Right atrium auricular region (tissue), 2 donors: ENCODE measurements around the gene PPP1R13B. TPM values are rescaled to one million over a fixed set of nuclear protein-coding genes. Genes with fewer than 3 reads are reported as not detected.
"Not testable (repeated sequence)": the region's sequence is repeated elsewhere in the genome, so short reads cannot be mapped to it uniquely, and the experiment has no call there.

Experiments used
- DNase-seq: peaks from one replicate; pipeline ENCODE4 v3.0.0-alpha.2; 2019; ENCODE audit warnings: low spot score
- H3K27ac ChIP-seq, 2 donors: fragments of 200-600 bp; sonication (generic); 1 replicate in 1 of 2; 2 replicates in 1 of 2; pipeline ENCODE4 v1.5.1; 2016 to 2019
- H3K27me3 ChIP-seq, 2 donors: fragments of 200-600 bp; sonication (generic); one replicate each; pipeline versions ENCODE4 v1.5.1 to v1.6.0; 2017 to 2019
- H3K36me3 ChIP-seq: fragments of 200-600 bp; sonication (generic); one replicate; pipeline ENCODE4 v1.5.1; 2016
- H3K4me1 ChIP-seq, 2 donors: fragments of 200-600 bp; sonication (generic); one replicate each; pipeline versions ENCODE4 v1.5.1 to v1.6.0; 2017 to 2019
- H3K4me3 ChIP-seq, 2 donors: fragments of 200-600 bp; sonication (generic); 1 replicate in 1 of 2; 2 replicates in 1 of 2; pipeline ENCODE4 v1.5.1; 2017 to 2019; ENCODE audit warnings: mild to moderate bottlenecking in 1 of 2, moderate library complexity in 1 of 2
- H3K9me3 ChIP-seq, 2 donors: fragments of 200-600 bp; sonication (generic); one replicate each; pipeline ENCODE4 v1.5.1; 2019
- total RNA-seq, 2 donors: library from RNA; depleted of rRNA; stranded (reverse); fragments of >200 nt; gene quantifications; one replicate each; pipeline ENCODE4 v1.1.0, GENCODE V29; 2016
- TF ChIP-seq, protein P1 (sequence below), 2 donors: fragments of 200-600 bp; sonication (generic); IDR thresholded peaks; one replicate each; pipeline ENCODE4 v1.5.1; 2019; ENCODE audit warnings: antibody characterized with exemption in 2 of 2

PPP1R13B gene
- total RNA-seq, 2 donors from 2014 or later = 45.7 to 47.8 TPM

DNA sequence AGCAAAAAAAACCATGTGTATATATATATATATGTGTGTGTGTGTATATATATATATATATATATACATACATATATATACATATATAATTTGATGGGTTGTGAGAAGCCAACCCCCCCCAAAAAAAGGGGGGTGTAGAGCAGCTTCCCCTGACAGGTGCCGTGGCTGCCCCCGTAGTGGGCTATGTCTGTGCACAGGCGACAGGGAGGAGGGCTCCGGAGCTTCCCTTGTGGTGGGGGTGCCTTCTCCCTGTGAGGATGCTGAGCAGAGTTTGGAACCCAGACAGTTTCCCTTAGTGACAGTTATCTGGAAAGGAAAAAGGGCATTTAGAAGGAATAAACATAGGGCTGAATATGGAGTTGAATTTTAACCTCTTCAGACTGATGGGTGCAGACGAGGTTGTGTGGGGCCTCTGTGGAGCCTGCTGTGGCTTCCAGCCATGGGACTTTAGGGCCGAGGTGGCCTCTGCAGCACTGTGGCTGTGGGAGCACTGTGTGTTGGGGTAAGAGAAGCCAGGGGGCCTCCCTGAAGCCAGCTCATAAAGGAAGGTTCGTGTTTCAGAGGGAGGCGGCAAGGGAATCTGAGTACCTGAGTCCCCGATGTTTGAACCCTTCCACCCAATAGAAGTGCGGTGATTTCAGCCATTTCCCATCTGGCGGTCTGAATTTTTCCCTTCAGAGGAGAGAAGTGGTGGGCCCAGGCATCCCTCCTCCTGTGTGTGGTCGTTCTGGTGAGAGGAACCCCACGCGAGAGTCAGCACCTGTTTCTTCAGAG is 151.9 kb downstream of the PPP1R13B start:
- Histone ChIP-seq H3K27me3 (no peaks in the 10 kb centered on the region), H3K4me3 (no peak overlapping the region), H3K4me1 (peaks cover 0 to 50% of the 10 kb centered on the region in 2 donors), H3K36me3 (peaks cover 53% of the 10 kb centered on the region), H3K27ac (no peak overlapping the region), H3K9me3 (no peaks in the 10 kb centered on the region)
- TF ChIP-seq, protein P1, sequence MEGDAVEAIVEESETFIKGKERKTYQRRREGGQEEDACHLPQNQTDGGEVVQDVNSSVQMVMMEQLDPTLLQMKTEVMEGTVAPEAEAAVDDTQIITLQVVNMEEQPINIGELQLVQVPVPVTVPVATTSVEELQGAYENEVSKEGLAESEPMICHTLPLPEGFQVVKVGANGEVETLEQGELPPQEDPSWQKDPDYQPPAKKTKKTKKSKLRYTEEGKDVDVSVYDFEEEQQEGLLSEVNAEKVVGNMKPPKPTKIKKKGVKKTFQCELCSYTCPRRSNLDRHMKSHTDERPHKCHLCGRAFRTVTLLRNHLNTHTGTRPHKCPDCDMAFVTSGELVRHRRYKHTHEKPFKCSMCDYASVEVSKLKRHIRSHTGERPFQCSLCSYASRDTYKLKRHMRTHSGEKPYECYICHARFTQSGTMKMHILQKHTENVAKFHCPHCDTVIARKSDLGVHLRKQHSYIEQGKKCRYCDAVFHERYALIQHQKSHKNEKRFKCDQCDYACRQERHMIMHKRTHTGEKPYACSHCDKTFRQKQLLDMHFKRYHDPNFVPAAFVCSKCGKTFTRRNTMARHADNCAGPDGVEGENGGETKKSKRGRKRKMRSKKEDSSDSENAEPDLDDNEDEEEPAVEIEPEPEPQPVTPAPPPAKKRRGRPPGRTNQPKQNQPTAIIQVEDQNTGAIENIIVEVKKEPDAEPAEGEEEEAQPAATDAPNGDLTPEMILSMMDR (IDR thresholded peaks at IDR 0.05) = no peak
- DNase-seq = no peak

DNA sequence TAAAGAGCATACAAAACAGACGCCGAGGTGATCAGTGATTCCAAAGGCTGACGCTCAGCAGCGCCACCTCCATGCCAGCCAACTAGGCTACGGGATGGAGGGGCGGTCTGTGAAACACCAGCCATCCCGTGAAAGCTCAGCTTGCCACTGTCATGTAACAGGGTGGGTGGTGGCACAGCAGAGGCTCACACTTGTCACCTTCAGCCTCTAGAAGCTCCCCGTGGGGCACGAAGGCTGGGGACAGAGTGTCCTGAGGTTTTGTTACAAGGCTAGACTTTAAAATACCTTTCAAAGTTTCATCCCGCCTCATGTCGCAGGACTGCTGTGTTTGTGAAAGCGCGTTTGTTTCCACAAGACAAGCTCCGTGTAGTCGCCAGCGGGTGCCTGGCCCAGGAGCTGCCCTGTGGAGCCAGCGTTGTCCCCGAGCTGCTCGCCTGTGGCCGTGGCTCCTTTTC is 152.8 kb downstream of the PPP1R13B start:
- H3K4me1 ChIP-seq = peaks cover 0 to 49% of the 10 kb centered on the region in 2 donors
- TF ChIP-seq, protein P1 (IDR thresholded peaks at IDR 0.05) = no peak
- DNase-seq = no peak
- H3K27ac ChIP-seq = no peak overlapping the region
- H3K36me3 ChIP-seq = peaks cover 50% of the 10 kb centered on the region
- H3K4me3 ChIP-seq = no peak overlapping the region
- no peaks in the 10 kb centered on the region for H3K9me3 ChIP-seq
- H3K27me3 ChIP-seq = no peaks in the 10 kb centered on the region

DNA sequence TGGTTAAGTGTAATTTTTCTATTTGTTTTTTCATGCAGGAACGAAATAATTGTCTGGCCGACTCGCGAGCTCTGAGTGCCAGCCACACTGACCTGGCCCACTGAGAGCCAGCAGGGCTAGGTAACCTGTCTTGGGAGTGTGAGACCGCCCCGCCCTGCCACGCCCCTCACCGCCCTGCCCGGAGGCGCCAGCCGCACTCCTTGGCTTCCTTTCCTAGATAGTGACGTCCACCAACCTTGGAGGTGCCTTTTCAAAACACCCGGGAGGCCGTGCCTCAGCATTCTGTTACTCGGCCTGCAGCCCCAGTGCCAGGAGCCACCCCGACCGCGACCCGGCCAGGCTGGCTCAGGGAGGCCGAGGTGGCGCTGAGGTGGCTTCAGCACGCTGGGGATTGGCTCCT is 153.9 kb downstream of the PPP1R13B start:
- Histone ChIP-seq H3K36me3 (peaks cover 39% of the 10 kb centered on the region), H3K4me3 (no peak overlapping the region)

DNA sequence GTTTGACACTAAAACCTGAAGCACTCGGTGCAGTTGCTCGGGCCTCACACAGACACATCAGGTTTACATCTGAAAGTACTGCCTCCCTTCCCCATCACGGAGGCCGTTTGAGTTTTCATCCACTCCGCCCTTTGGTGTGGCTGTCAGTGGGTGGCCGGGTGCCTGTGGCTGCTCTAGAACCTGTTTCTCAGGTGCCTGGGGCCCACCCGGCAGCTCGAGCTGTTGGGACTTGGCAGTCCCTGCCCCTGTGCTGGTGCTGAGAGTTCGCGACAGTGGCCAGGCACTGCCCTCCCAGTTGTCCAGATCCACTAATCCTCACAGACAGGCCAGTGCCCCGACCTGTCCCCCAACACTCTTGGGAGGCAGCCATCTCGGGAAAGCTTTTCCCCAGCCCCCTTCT is 154.5 kb downstream of the PPP1R13B start:
- H3K36me3 ChIP-seq = peaks cover 39% of the 10 kb centered on the region
- DNase-seq = no peak
- H3K27ac ChIP-seq = no peak overlapping the region
- no peaks in the 10 kb centered on the region for H3K27me3 ChIP-seq
- no peaks in the 10 kb centered on the region for H3K9me3 ChIP-seq
- TF ChIP-seq, protein P1 (IDR thresholded peaks at IDR 0.05) = no peak
- no peak overlapping the region for H3K4me3 ChIP-seq
- H3K4me1 ChIP-seq = peaks cover 0 to 43% of the 10 kb centered on the region in 2 donors

More for the DNA sequence above, 153.9 kb downstream of the PPP1R13B start:
- no peak overlapping the region for H3K27ac ChIP-seq
- DNase-seq = no peak
- H3K4me1 ChIP-seq = peaks cover 0 to 48% of the 10 kb centered on the region in 2 donors
- TF ChIP-seq, protein P1 (IDR thresholded peaks at IDR 0.05) = no peak
- no peaks in the 10 kb centered on the region for H3K9me3 ChIP-seq
- H3K27me3 ChIP-seq = no peaks in the 10 kb centered on the region

DNA sequence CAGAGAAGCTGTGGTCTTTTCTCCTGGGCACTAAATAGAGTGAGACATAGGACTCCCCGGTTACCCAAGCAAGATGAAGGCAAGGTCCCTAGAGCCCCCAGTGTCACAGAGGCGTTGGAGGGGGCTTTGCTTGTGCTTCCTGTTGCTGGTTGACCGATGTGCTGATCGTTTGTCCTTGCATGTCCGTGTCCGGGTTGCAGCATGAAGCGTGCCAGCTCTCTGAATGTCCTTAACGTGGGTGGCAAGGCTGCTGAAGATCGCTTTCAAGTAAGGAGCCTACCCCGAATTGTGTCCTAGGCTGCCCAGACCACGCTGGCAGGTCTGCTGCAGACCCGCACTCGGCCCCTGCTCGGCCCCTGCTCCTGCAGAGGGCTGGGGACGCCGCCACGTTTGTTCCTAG is 155.2 kb downstream of the PPP1R13B start:
- Histone ChIP-seq H3K4me1 (peaks cover 0 to 40% of the 10 kb centered on the region in 2 donors), H3K36me3 (peaks cover 39% of the 10 kb centered on the region), H3K27me3 (no peaks in the 10 kb centered on the region), H3K27ac (no peak overlapping the region), H3K9me3 (no peaks in the 10 kb centered on the region), H3K4me3 (no peak overlapping the region)
- DNase-seq = no peak
- TF ChIP-seq, protein P1 (IDR thresholded peaks at IDR 0.05) = no peak

DNA sequence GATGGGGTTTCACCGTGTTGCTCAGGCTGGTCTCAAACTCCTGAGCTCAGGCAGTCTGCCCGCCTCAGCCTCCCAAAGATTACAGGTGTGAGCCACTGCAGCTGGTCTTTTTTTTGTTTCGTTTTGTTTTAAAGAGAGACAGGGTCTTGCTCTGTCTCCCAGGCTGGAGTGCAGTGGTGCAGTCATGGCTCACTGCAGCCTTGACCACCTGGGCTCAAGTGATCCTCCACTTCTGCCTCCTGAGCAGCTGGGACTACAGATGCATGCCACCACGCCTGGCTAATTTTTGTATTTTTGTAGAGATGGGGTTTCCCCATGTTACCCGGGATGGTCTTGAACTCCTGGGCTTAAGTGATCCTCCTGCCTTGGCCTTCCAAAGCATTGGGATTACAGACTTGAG is 155.7 kb downstream of the PPP1R13B start:
- Histone ChIP-seq H3K36me3 (peaks cover 44% of the 10 kb centered on the region), H3K4me1 (peaks cover 0 to 35% of the 10 kb centered on the region in 2 donors)
- not testable (repeated sequence) for H3K4me3 ChIP-seq, H3K27me3 ChIP-seq, H3K9me3 ChIP-seq, H3K27ac ChIP-seq, DNase-seq
